Stimulated activated CD4-positive, alpha-beta T cell treated with anti-CD3 and anti-CD28 coated beads, Interleukin-4, amount 100 ng/mL, for 1 hour (primary cell): ENCODE data around the gene PLEKHG5.
"Not testable (repeated sequence)": the region's sequence is repeated elsewhere in the genome, so short reads cannot be mapped to it uniquely, and the experiment has no call there.

Source experiments
- DNase-seq: peaks from one replicate; pipeline ENCODE4 v3.0.0-alpha.2; 2020

Gene PLEKHG5

DNA sequence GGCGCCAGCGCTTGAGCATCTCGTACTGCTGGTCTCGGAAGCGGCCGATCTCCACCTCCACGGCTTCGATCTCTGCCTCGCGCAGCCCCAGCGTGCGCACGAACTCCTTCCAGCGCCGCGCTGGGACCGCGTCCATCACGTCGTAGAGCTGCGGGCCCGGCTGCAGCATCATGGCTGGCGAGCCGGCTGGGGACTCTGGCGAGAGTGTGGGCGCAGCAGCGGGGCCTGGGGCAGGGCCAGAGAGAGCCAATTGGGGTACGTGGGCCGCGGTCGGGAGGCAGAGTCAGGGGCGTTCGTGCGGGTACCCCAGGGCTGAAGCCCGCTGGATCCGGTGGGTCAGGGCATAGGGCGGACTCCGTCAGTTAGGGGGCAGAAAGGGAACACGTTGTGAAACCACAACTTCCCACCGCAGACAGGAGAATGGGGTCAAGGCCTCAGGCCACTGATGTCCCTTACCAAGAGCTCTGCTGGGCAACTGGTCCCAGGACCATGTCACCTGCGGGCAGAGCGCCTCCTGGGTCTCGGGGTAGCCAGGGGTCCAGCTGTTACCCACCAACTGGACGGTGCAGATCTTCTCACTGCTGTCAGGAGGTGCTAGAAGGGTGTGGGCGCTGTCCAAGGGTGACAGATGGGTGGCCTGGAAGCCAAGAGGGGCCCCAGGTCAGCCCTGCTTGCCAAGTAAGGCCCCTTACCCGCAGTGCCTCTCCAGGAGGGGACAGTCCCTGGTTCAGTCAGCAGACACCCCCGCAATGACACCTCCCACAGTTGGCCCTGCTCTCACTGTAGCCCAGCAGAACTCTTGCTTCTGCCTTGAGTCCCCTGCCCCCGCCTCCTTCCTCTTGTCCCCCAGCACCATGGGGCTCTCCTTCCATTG is 29.7 kb downstream of the PLEKHG5 start:
- DNase-seq = peak; percentile 34

DNA sequence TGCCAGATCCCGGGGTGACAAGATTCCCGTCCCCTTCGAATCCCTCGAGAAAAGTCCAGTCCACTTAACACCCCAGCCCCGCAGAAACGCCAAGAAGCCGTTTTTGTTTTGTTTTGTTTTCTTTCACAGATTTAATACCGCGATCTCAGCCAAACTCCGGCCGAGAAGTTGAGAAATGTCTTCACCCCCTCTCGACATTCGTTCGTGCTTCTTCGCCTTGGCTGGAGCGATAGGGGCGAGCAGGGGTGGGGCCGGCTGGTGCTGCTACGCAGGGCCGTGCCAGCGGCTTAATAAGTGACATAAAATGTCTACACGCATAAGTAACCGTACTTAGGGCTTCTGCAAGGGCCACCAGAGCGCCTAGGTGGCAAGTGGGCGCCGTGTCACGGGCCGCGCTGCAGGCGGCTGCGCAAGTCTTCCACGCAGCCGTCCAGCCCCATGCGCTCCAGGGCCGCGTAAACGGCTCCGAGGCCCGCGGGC is 30.4 kb downstream of the PLEKHG5 start:
- no peak for DNase-seq

DNA sequence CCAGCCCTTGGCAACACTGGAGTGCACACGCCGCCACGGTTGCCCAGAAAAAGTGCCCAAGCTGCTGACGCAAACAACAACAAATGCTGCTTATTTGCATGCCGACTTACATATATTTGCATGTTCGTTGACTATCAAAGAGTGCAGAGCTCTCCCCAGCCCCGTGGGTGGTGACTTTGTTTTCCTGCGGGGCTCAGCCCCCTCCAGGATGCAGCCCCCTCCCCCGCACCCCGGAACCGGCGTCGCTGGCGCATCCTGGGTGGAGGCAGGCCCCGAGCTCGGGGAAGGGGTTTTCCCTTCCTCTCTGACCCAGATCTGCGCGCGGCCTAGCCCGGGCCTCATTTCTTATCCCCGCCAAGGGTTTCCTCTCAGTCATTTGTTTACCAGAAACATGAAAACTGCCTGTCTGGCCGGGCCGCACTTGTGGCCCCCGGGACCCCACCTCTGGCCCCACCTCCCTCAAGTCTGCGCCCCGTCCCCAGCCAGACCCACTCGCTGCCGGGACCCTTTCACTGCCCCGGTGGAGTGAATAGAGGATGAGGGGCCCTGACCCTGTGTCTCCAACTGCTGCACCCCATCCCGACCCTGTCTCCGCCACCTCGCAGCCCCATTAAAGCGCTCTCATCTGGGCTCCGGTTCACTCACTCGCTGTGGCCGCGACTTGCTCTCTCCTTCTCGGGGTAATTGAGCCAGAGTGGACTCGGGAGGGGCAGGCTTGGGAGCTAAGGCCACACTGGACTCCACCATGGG is 31.0 kb downstream of the PLEKHG5 start:
- peak; percentile 91 for DNase-seq

DNA sequence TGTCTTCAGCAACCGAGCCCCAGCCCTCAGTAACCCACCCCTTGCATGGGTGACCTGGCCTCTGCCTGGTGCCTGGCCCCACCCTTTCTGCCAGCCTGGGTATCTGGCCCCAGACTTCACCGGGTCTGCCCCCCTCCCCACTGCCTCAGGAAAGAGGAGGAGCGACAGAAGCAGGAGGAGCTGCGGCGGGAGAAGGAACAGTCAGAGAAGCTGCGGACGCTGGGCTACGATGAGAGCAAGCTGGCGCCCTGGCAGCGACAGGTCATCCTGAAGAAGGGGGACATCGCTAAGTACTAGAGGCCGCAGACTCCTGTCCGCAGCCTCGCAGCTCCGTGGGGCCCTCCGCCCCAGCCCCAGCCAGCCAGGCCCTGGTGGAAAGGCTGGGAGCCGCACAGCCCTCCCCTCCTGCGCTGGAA is 31.6 kb downstream of the PLEKHG5 start:
- peak; percentile 43 for DNase-seq

DNA sequence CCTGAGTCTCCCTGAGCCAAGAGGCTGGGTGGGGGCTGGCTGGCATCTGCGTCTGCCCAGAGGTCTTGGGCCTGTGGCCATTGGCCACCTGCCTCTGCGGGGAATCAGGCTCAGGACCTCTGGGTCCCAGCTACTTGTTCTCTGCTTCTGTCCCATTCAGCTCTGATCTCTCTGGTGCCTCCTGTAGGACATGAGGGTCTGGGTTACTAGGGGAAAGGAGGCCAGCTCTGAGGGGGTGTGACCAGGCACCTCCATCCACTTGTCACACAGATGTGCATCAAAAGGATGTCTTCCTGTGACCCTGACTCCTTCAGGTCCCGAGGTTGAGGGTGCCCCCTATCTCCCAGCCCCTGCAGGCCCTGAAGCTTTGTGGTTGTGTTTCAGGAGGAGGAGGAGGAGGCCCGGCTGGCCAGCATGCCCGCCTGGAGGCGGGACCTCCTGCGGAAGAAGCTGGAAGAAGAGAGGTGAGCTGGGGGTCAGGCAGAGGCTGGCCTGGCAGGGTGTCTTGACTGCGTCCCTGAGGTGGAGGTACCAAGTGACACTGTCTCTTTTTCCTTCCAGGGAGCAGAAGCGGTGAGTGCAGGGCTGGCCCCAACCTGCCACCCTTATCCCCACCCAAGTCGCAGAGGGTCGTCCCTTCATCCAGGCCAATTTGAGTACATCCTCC is 34.5 kb downstream of the PLEKHG5 start:
- DNase-seq = no peak

DNA sequence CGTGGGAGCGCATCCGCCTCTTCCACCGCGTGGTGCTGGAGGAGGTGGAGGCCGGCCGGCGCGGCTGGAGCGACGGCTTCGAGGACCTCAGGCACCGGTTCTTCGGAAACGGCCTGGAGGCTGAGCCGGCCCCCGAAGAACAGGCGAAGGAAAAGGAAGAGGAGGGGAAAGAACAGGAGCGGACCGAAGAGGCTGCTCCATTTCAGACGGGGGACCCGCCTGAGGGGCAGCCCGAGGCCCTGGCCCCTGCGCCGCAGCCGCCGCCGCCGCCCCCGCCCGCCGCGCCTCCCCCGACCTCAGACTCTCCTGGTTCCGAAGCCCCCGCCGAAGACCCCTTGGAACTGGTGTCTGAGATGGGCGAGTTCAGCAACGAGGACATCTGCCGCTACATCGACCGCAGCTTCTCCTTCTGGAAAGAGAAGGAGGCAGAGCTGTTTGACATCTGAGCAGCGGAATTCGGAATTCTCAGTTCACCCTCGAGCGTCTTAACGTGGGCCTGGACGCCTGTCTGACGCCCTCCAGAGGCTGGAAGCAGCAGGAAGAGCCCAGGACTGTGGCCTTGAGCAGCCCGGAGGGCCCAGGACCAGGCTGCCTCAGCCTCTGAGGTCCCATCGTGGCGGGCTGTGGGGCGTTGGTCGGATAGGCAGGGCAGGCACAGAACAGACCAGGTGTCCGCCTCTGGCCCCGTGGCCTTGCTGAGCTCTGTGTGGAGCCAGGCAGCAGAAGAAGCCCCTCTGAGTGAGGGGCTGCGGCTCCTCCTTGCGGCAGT is 35.5 kb downstream of the PLEKHG5 start:
- DNase-seq = not testable (repeated sequence)

DNA sequence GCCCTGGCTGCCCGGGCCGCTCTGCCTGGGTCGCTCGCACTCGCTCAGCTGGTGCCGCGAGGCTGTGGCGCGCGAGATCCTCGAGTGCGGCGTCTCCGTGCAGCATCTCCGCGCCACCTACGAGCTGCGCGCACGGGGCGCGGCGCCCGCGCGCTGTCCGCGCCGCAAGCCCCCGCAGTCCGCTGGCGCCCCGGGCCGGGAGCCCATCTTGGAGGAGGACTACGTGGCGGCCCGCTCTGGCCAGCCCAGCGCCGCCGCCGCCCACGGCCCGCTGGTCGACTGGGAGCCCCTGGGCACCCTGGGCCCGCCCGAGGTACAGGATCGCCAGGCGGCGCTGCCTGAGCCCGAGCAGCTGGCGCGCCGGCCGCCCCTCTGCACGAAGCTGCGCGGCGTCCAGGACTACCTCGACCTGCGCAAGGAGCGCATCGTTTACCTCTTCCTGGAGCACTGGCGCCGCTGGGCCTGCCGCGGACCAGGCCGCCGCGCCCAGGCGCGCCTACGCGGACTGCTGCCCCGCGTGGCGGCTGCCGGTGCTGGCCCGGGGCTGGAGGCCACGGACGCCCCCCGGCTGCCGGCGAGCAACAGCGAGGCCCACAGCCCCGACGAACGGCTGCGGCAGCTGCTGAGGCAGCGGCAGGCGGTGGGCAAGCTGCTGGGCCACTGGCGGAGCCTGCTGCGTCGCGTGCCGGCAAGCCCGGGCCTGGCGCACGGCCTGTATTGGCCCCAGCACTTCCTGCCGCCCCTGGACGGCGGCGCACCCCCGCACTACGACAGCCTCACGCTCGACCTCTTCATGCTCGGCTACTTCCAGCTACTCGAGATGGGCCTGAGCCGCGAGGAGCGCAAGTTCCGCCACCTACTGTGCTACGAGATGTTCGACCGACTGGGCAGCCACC is 36.4 kb downstream of the PLEKHG5 start:
- peak; percentile 46 for DNase-seq

DNA sequence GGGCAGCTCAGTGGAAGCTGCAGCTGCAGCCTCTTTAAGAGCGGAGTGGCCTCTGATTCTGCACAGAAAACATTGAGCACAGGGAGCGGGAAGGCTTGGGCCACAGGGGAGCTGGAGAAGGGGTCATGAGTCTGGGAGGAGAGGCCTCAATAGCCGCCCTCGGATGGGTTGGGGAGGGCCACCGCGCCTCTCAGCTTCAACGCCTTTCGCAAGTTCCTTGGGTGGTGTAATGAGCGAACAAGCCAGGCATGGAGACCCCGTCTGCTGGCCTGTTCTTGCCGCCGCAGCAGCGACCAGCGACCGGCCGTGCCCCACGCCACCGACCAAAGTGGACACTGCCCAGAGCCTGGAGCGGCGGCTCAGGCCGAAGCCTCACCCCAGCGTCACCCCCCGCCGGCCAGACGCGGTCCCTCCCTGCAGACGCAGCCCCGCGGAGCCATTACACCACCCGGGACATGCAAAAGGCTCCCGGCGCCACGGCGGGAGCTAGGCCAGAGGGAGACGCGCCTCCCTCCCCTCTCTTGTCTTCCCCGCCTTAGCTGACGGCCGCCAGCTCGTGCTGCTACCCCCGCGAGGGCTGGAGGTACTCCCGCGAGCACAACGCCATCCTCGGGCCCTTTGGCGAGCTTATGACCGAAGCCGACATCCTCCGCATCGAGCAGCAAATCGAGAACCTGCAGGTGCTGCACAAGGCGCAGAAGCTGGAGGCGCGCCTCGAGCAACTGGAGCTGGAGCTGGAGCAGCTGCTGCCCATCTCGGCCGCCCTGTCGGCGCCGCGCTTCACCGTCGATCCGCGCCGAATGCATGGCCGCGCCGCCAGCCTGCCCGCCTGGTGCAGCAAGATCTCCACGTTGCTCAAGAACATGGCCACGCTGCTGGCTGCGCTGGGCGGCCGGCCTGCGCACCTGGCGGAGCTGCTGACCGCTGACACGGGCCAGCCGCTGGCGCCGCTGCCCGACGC is 37.3 kb downstream of the PLEKHG5 start:
- not testable (repeated sequence) for DNase-seq

DNA sequence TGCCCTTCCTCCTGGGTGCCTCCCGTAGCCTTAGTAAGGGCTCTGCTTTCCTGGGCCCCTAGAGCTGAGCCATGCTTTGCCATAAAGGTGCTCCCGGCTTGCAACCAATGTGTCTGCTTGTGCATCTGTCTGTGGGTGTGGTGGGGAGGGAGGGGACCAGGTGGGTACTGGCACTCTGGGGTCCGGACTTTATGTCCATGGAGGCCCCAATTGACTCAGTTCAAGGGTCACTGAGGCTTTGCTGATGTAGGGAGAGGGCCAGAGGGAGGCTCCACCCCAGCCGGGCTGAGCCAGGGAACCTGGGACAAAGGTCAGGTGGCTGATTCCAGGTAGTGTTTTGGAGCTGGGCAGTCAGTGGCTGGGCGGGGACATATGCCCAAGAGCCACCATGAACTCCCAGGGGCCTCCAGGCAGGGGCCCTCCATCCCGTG is 40.5 kb downstream of the PLEKHG5 start:
- no peak for DNase-seq

DNA sequence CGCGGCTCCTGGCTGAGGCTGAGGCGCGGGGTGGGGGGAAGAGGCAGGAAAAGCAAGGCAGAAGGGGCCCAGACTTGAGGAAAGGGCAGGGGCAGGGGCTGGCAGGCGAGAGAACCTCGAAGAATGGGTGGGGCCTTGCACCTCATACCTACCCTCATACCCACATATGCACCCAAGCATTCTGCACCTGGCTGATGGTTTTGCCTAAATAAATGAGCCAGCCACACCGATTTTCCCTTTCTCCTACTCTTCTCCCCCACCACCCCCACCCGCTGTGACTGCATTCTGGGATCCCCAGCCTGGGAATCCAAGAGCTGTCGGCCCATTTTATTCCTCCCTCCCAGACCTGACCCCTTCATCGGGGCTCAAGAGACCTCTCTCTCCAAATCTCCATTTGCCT is 41.0 kb downstream of the PLEKHG5 start:
- DNase-seq = not testable (repeated sequence)

DNA sequence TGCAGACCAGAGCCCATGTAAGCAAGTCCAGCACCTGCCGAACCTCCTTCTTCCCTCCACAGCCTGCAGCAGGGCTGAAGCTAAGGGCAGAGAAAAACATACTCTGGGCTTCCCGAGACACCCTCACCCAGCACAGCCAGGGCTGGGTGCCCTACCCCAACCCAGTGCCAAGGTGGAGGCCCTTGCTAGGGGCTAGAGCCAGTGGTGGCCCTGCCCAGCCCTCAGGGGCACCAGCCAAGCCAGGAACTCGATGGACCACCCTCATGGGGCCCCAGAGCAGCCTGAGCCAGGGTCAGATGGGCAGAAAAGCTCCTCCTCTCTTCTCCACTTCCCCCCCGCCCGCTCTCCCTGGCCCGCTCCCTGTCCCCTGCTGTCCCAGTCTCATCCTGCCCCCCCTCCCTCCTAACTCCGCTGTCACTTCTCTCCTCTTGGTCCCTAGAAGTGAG is 41.4 kb downstream of the PLEKHG5 start:
- no peak for DNase-seq

DNA sequence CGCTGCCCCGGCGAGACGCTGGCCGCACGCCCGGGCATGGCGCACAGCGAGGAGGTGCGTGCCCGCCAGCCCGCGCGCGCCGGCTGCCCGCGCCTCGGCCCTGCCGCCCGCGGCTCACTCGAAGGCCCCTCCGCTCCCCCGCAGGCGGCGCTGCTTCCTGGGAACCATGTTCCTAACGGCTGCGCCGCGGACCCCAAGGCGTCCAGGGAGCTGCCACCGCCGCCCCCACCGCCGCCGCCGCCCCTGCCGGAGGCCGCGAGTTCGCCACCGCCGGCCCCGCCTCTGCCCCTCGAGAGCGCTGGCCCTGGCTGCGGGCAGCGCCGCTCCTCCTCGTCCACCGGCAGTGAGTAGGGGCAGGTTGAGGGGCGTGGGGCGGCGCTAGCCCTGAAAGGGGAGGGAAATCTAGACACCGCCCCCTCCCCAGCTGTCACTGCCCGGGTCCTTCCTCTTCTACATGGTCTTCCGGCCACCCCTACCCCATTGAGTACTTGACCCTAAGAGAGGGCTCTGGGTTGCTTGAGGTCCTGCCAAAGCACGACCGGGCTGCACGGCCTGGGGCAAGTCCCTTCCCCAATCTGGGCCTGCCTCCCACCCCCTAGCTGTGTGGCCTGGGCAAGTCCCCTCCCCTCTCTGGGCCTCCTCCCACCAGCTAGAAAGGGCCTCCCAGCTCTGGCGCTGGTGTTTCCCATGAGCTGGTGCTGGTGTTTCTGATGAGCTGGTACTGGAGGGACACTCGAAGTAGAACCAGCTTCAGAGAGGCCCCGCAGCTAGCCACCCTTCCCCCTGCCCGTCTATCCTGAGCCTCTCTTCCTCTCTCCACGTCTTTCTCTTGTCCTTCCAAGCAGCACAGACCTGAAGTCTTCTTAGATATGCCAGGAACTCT is 42.5 kb downstream of the PLEKHG5 start:
- peak; percentile 42 for DNase-seq

DNA sequence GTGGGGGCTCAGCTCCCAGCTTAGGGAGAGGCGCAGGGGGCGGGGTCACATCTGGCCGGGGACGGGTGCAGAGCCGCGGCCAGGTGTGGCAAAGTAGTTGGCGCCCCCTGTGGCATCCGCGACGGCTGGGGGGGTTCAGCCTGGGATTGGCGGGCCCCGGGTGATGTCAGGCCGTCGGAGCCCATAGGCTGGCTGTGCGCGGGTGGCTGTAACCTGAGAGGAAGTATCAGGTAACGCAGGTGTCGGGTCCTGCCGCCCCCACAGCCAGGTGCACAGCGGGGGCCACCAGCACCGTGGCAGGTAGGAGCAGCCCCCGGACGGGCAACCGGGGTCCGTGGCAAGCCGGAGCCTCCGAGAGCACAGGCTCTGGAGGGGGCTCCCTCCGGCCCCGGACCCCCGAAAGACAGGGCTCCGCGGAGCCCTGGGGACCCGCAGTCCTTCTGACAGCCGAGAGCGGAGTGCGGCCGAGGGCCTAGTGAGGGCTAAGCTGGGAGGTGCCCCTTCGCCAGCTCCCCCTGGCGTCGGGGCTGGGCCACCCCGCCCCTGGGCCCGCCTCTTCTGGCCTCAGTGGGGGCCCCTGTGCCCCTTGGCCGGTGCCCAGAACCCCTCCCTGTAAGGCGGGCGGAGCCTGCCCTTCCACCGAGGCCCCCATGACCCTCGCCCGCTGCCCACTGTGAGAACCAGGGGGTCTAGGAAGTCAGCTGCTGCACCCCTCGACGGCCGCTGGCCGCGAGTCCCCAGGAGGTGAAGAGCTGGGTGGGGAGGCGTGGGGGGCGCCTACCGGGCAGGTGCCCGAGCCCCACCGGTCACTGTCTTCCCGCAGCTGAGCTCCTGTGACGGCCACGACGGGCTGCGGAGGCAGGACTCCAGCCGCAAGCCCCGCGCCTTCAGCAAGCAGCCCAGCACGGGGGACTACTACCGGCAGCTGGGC is 43.4 kb downstream of the PLEKHG5 start:
- DNase-seq = peak; percentile 45

DNA sequence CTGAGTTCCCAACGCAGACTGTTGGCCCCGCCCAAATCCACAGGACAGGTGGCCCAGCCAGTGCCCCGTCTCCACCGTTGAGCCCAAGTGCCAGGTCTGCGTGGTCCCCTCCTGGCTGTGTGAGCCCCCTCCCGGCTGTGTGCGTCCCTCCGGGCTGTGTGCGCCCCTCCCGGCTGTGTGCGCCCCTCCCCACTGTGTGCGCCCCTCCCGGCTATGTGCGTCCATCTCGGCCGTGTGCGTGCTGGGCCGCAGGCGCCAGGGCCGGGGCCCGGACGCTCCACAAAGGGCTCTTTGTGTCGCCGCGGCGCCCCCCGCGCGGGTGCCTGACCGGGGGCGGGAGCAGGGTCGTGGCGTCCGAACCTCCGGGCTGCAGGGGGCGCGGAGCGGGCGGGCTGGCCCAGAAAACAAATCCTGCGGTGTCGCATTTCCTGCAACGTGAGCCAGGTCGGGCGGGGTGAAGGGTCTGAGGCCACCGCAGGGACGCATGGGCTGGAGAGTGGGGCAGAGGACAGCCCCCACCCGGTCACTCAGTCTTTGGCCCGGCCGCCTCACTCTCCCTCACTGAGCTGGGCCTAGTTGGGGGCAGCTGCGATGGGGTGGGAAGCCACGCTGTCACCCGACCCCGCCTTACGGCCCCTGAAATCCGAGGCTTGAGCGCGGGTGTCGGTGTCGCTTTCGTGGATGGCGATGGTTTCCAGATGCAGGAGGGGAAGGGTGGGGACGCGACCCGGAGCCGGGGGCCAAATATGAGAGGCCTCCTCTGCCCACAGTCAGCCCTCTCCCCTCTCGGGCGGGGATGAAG is 44.2 kb downstream of the PLEKHG5 start:
- no peak for DNase-seq

DNA sequence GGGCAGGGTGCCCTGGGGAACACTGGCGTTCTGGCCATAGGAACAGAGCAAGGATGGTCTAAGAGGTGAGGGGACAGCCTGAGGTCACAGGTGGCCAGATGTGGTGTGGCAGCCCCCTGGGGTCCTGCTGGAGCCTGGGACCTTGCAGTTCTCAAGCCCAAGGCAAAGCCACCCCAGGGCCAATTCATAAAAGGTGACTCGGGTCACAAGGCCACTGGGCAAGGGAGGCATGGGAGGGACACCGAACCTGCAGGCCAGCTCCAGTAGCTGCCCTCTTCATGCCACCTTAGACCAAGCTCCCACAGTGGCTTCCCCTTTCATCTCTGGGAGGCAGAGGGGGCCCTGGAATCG is 44.8 kb downstream of the PLEKHG5 start:
- no peak for DNase-seq

DNA sequence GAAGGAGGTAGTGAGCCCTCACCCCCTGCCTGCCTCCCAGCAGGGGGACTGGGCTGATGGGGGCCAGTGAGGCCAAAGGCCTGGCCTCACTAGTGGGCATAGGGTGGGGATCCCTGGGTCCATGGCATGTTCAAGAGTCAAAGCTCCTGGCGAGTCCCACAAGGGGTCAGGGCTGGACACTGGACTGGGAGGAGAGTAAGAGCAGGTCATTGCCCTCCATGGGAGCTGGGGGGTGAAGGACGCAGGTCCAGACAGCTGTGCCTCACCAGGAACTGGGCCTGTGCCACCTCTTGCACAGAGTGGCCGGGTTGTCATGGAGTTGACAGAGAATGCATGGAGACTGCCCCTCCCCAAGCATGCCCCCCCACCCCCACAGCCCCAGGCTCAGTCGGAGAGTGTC is 45.5 kb downstream of the PLEKHG5 start:
- DNase-seq = not testable (repeated sequence)
